ENCODE results near the gene ELOVL1.

ELOVL1 gene

GRCh38 chr1:43386676-43387075 lies 18.9 kb upstream of the ELOVL1 start:
- no peak for TF ChIP-seq CTCF (IDR thresholded peaks at IDR 0.05)
- Mint-ChIP-seq H3K27ac (no peak overlapping the region), H3K27me3 (ENCODE audit: low read depth, poor library complexity) (peaks cover 3% of the 10 kb centered on the region), H3K36me3 (ENCODE audit: low read depth) (peaks cover 24% of the 10 kb centered on the region), H3K4me1 (peaks cover 24% of the 10 kb centered on the region), H3K9me3 (no peaks in the 10 kb centered on the region), H3K4me3 (no peak overlapping the region)
- DNase-seq, result no peak

GRCh38 chr1:43383449-43383848 lies 15.6 kb upstream of the ELOVL1 start:
- DNase-seq, result no peak
- peak overlapping the region; percentile 37 for H3K27ac Mint-ChIP-seq
- TF ChIP-seq CTCF (IDR thresholded peaks at IDR 0.05), result no peak
- no peak overlapping the region for H3K4me3 Mint-ChIP-seq
- peaks cover 3% of the 10 kb centered on the region for H3K4me1 Mint-ChIP-seq
- H3K27me3 Mint-ChIP-seq (ENCODE audit: low read depth, poor library complexity), result peaks cover 3% of the 10 kb centered on the region
- H3K9me3 Mint-ChIP-seq, result no peaks in the 10 kb centered on the region
- peaks cover 30% of the 10 kb centered on the region for H3K36me3 Mint-ChIP-seq (ENCODE audit: low read depth)

- TF ChIP-seq CTCF (IDR thresholded peaks at IDR 0.05), result no peak
- Mint-ChIP-seq H3K4me3 (no peak overlapping the region), H3K36me3 (ENCODE audit: low read depth) (peaks cover 30% of the 10 kb centered on the region), H3K27ac (peak overlapping the region; percentile 52), H3K9me3 (no peaks in the 10 kb centered on the region), H3K4me1 (no peaks in the 10 kb centered on the region), H3K27me3 (ENCODE audit: low read depth, poor library complexity) (peaks cover 3% of the 10 kb centered on the region)
- DNase-seq, result no peak
Observed at GRCh38 chr1:43382027-43382779, 14.4 kb upstream of the ELOVL1 start.

- H3K36me3 Mint-ChIP-seq (ENCODE audit: low read depth), result peaks cover 25% of the 10 kb centered on the region
- H3K4me1 Mint-ChIP-seq, result no peaks in the 10 kb centered on the region
- H3K4me3 Mint-ChIP-seq, result no peak overlapping the region
- TF ChIP-seq CTCF (IDR thresholded peaks at IDR 0.05), result no peak
- no peak for DNase-seq
- H3K27ac Mint-ChIP-seq, result peak overlapping the region; percentile 52
- H3K27me3 Mint-ChIP-seq (ENCODE audit: low read depth, poor library complexity), result peaks cover 3% of the 10 kb centered on the region
- no peaks in the 10 kb centered on the region for H3K9me3 Mint-ChIP-seq
Observed at GRCh38 chr1:43381612-43382011, 13.8 kb upstream of the ELOVL1 start.

- Mint-ChIP-seq H3K36me3 (ENCODE audit: low read depth) (peaks cover 16% of the 10 kb centered on the region), H3K9me3 (no peaks in the 10 kb centered on the region), H3K27me3 (ENCODE audit: low read depth, poor library complexity) (peaks cover 3% of the 10 kb centered on the region), H3K27ac (no peak overlapping the region), H3K4me1 (no peaks in the 10 kb centered on the region), H3K4me3 (no peak overlapping the region)
- DNase-seq, result no peak
- TF ChIP-seq CTCF (IDR thresholded peaks at IDR 0.05), result no peak
Observed at GRCh38 chr1:43379476-43379875, 11.7 kb upstream of the ELOVL1 start.

- no peak for TF ChIP-seq CTCF (IDR thresholded peaks at IDR 0.05)
- Mint-ChIP-seq H3K4me1 (no peaks in the 10 kb centered on the region), H3K9me3 (no peaks in the 10 kb centered on the region), H3K4me3 (no peak overlapping the region), H3K27me3 (ENCODE audit: low read depth, poor library complexity) (peaks cover 3% of the 10 kb centered on the region), H3K36me3 (ENCODE audit: low read depth) (peaks cover 7% of the 10 kb centered on the region), H3K27ac (no peak overlapping the region)
- DNase-seq, result no peak
Observed at GRCh38 chr1:43377831-43378230, 10.0 kb upstream of the ELOVL1 start.

Measured in nephron progenitor cell (in vitro differentiated cells).